ENCODE data around the gene AGAP3. TPM values are rescaled to one million over a fixed set of nuclear protein-coding genes. Genes with fewer than 3 reads are reported as not detected.

AGAP3 gene
- total and polyA plus RNA-seq, 8 donors: 83.3 to 167 (median 100) TPM

DNA sequence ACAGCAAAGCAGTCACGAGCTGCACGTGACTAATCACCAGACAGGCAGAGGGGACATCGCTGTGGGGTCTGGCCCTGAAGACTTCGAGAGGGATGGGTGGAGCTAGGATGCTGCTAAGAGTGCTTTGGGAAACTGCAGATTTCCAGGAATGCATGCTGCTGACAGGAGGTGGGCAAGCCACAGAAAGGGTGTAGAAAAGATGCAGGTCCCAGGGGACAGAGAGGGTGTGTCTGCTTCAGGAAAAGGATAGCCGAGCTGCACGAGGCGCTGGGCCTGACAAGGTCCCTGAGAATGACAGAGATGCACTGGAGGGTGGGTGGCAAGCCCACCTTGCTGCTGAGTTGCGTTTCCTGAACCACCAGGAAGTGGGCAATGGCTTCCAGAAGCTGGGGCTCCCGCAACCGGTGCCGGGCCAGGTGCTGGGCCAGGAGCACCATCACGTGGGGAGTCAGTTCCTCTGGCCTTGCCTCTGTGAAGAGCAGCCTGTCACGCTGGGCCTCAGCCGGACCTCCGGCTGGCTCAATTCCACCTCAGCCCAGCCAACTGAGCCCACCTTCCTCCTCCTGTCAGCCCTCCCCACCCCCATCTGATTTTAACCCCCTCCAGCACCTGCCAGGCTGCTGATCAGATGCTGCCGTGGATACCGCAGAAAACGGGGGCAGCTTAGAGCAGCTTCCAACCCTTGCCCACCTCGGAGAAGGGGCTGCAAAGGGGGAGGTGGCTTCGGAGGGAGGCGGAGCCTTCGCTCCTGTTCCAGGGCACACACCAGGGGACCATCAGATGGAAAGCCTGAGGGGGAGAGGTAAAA is 7.8 kb upstream of the AGAP3 start:
- H3K4me1 ChIP-seq: peaks cover 35 to 47% of the 10 kb centered on the region in 2 donors
- ATAC-seq (no peak), DNase-seq (peak in 1 of 4 donors; percentile 79)
- no peaks in the 10 kb centered on the region for H3K9me3 ChIP-seq
- intact Hi-C loops (cut with DNase I): no loop called here
- no peak overlapping the region for H3K4me3 ChIP-seq
- H3K27ac ChIP-seq: peak overlapping the region in 1 of 2 donors; percentile 31
- H3K27me3 ChIP-seq: no peaks in the 10 kb centered on the region
- TF ChIP-seq CTCF (IDR thresholded peaks at IDR 0.05): no peak
- H3K36me3 ChIP-seq: peaks cover 5 to 40% of the 10 kb centered on the region in 2 donors

DNA sequence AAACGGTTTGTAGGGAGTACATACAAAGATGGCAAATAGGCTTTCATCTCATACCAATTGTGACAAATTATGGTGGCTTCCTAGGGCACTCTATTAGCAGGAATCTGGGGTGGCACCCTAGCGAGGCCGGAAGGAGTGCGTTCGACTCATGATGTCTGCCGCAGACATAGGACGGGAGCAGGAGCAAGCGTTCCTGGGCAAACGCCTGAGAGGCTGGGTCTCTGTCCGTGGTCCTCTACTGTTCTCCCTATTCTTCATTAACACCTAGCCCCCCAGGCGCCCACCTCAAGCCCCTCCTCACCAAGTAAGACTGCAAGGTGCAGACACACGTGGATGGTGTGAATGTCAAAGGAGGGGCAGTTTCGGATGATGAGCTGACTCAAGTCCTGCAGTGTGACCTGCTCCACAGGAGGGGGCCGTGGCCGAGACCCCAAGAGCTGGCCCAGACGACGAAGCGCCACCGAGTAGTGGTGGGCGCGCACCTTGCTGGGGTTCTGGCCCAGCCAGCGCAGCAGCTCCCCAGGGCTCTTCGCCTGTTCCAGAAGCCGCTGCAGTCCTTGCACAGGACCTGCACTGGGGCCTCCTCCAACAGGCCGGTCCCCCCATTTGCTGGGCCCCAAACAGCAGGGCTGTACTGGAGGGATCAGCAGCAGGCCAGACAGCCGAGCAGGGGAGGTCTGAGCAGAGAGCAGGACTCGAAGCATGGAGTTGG is 6.9 kb upstream of the AGAP3 start:
- DNase-seq (peak in 1 of 4 donors; percentile 76), ATAC-seq (no peak)
- Histone ChIP-seq H3K27ac (peak overlapping the region in 1 of 2 donors; percentile 91), H3K36me3 (peaks cover 5 to 30% of the 10 kb centered on the region in 2 donors), H3K4me3 (peak overlapping the region; percentile 94 to 98), H3K4me1 (peaks cover 35 to 56% of the 10 kb centered on the region in 2 donors), H3K27me3 (no peaks in the 10 kb centered on the region), H3K9me3 (no peaks in the 10 kb centered on the region)
- no peak for TF ChIP-seq CTCF (IDR thresholded peaks at IDR 0.05)
- intact Hi-C loops (cut with DNase I): no loop called here

DNA sequence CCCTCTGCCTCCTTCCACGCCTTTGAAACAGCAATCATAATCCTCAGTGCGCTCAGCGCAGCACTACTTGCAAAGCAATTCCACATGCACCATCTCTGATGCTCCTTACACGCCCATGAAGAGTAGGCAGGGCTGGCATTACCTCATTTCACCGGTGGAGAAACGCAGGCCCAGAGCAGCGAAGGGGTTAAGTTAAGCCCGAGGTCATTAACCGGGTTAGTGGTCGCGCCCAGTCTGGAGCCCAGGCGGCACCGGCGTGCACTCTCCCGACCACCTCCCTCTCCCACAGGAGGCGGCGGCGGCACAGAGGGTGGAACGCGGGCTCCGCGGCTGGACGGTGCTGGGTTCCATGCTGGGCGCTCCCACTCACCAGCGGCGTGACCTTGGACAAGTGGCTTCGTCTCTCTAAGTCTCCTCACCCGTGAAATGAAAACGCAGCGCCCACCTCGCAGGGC is 6.2 kb upstream of the AGAP3 start:
- Histone ChIP-seq H3K27me3 (no peaks in the 10 kb centered on the region), H3K27ac (peak overlapping the region; percentile 91), H3K4me3 (peak overlapping the region; percentile 94 to 98), H3K4me1 (peaks cover 35 to 62% of the 10 kb centered on the region in 2 donors), H3K36me3 (peaks cover 0 to 23% of the 10 kb centered on the region in 2 donors), H3K9me3 (no peaks in the 10 kb centered on the region)
- ATAC-seq: peak; percentile 20
- DNase-seq: no peak
- no peak for TF ChIP-seq CTCF (IDR thresholded peaks at IDR 0.05)
- intact Hi-C loops (cut with DNase I): no loop called here

DNA sequence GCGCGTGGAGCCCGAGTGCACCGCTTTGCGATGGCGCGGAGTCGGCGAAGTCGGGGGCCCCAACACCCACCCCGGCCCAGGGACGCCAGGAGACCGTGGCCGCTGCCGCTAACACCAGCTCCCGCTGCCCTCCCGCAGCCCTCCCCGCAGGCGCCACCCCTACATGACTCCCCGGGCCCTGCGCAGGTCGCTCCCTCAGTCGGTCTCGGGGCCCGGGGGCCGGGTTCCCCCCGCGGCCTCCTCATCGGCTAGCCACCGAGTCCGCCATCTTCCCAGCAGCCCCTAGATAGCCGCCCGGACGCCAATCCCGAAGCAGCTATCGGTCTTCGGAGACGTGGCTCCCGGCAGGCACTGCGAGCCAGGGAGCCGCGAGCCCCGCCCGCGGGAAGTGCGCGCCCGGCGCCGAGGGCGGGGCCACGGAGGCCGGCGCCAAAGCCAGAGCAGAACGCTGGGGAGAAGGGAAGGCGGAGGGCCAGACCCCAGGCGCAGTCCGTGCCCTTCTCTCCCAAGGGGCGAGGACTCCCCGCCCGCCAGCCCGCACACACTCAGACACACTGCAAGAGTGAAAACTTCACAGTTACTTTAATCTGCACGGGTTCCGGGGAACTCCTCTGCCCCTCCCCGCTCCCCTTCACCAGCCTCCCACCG is 5.6 kb upstream of the AGAP3 start, which contains the start of gene FASTK:
Gene FASTK (minus strand): TSS at position 288 of the 648 bp plus-strand sequence. CDS start 43 bp downstream, at position 245.
- ATAC-seq (peak; percentile 91), DNase-seq (peak; percentile 87 to 98 (median 92))
- no peak for TF ChIP-seq CTCF (IDR thresholded peaks at IDR 0.05)
- Histone ChIP-seq H3K4me3 (peak within 1 kb of the TSS; percentile 94 to 98), H3K27ac (peak within 1 kb of the TSS; percentile 91), H3K9me3 (no peaks in the 10 kb centered on the region), H3K36me3 (peaks cover 0 to 18% of the 10 kb centered on the region in 2 donors), H3K27me3 (no peaks in the 10 kb centered on the region), H3K4me1 (peaks cover 39 to 67% of the 10 kb centered on the region in 2 donors)
- intact Hi-C loops (cut with DNase I): no loop called here
